Measurements from ENCODE around the gene PPL. TPM values are rescaled to one million over a fixed set of nuclear protein-coding genes. Genes with fewer than 3 reads are reported as not detected.

Gene PPL
- total RNA-seq, 1 experiment from 2014 or later, result 0.04 TPM

DNA sequence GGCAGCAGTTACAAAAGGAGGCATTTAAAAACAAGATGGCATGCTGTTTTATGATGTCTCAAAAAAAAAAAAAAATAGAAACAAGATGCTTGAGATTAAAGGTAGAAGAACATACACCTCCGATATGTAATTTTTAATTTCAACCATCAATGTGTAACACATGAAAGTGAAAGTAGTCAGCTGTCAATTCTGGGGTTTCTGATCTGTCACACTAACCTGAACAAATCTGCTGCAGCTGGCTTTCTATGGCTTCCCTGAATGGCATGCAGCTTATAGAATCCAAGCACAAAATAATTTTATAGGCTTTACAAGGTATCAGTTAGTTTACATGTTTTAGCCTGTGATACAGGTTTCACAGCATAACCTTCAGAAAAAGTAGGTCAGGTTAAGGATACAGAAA, 103.4 kb downstream of the PPL start:
- Histone ChIP-seq H3K27me3 (replicated peaks; ENCODE audit: insufficient read depth, low read depth, low read length, poor library complexity) (no peaks in the 10 kb centered on the region), H3K9me3 (ENCODE audit: low read depth, low read length, poor library complexity, severe bottlenecking) (no peaks in the 10 kb centered on the region)

DNA sequence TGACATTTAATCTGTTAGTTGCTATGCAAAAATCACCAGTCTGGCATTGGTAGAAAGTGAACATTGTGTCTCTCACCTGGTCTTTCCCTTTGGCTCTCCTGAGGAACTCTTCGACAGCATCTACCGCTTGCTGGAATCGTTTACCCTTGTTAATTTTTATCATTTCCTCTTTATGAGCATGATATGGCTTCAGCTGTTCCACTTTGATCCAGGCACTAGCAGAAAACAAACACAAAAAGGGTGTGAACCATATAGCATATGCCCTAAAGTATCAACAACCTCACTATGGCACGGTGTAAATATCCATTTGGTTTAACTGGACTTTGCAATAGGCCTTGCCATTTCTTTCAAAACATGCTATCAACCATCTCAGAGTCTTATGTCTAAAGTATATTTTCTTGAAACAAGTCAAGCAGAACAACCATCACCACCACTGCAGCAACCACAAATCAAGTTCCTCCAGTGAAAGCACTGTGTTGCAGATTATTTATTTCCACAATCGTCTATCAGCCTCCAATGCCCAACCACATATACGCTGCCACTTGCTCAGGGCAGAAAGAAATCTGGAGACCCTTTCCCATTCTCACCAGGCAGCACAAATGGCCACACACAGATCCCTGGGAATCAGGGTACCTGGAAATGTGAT, 104.1 kb downstream of the PPL start:
- intact Hi-C loops (cut with micrococcal nuclease; ENCODE audit: unreplicated experiment), result no loop called here
- BruUV-seq (replicated peaks), result no TSS peak
- H3K4me3 ChIP-seq (ENCODE audit: low read depth, low read length, poor library complexity, severe bottlenecking), result no peak overlapping the region
- DNase-seq (ENCODE audit: low spot score), result no peak
- TF ChIP-seq, protein P1, sequence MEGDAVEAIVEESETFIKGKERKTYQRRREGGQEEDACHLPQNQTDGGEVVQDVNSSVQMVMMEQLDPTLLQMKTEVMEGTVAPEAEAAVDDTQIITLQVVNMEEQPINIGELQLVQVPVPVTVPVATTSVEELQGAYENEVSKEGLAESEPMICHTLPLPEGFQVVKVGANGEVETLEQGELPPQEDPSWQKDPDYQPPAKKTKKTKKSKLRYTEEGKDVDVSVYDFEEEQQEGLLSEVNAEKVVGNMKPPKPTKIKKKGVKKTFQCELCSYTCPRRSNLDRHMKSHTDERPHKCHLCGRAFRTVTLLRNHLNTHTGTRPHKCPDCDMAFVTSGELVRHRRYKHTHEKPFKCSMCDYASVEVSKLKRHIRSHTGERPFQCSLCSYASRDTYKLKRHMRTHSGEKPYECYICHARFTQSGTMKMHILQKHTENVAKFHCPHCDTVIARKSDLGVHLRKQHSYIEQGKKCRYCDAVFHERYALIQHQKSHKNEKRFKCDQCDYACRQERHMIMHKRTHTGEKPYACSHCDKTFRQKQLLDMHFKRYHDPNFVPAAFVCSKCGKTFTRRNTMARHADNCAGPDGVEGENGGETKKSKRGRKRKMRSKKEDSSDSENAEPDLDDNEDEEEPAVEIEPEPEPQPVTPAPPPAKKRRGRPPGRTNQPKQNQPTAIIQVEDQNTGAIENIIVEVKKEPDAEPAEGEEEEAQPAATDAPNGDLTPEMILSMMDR (conservative IDR thresholded peaks at IDR 0.05; ENCODE audit: low read depth, low read length), result no peak
- no peak for TF ChIP-seq EZH2 (IDR thresholded peaks at IDR 0.05; ENCODE audit: borderline replicate concordance, low read depth, low read length, poor library complexity, severe bottlenecking)
- no peaks in the 10 kb centered on the region for H3K27me3 ChIP-seq (replicated peaks; ENCODE audit: insufficient read depth, low read depth, low read length, poor library complexity)
- no peak overlapping the region for H3K27ac ChIP-seq (ENCODE audit: low read depth, low read length, poor library complexity, severe bottlenecking)
- no peaks in the 10 kb centered on the region for H3K4me1 ChIP-seq (ENCODE audit: insufficient read depth, low read length, poor library complexity, severe bottlenecking)
- peaks cover 68% of the 10 kb centered on the region for H3K36me3 ChIP-seq (ENCODE audit: insufficient read depth, low read length, poor library complexity, severe bottlenecking)
- ChIA-PET POLR2A (ENCODE audit: low non-redundant PET) (no interaction called here), CTCF (no interaction called here)
- H3K9me3 ChIP-seq (ENCODE audit: low read depth, low read length, poor library complexity, severe bottlenecking), result no peaks in the 10 kb centered on the region

More for the DNA sequence above, 103.4 kb downstream of the PPL start:
- Histone ChIP-seq H3K4me3 (ENCODE audit: low read depth, low read length, poor library complexity, severe bottlenecking) (no peak overlapping the region), H3K4me1 (ENCODE audit: insufficient read depth, low read length, poor library complexity, severe bottlenecking) (no peaks in the 10 kb centered on the region), H3K36me3 (ENCODE audit: insufficient read depth, low read length, poor library complexity, severe bottlenecking) (peaks cover 68% of the 10 kb centered on the region), H3K27ac (ENCODE audit: low read depth, low read length, poor library complexity, severe bottlenecking) (no peak overlapping the region)
- DNase-seq (ENCODE audit: low spot score), result no peak
- ChIA-PET CTCF (no interaction called here), POLR2A (ENCODE audit: low non-redundant PET) (no interaction called here)
- no peak for TF ChIP-seq EZH2 (IDR thresholded peaks at IDR 0.05; ENCODE audit: borderline replicate concordance, low read depth, low read length, poor library complexity, severe bottlenecking)
- TF ChIP-seq, protein P1 (conservative IDR thresholded peaks at IDR 0.05; ENCODE audit: low read depth, low read length), result no peak
- intact Hi-C loops (cut with micrococcal nuclease; ENCODE audit: unreplicated experiment), result no loop called here
- no TSS peak for BruUV-seq (replicated peaks)

Other genes with a start within 250 kb of the PPL start
- gene NUDT16L1, start 243.6 kb downstream of the PPL start, total RNA-seq (2021), result 29.7 and 33.8 TPM in 2 replicates
- gene ANKS3, start 202.9 kb downstream of the PPL start, total RNA-seq (2021), result 26.9 and 30.3 TPM in 2 replicates
- 0.15 and 0.72 TPM in 2 replicates for gene DNAAF8, start 202.6 kb downstream of the PPL start, total RNA-seq (2021)
- 16.8 and 19.1 TPM in 2 replicates for gene ZNF500, start 170.0 kb downstream of the PPL start, total RNA-seq (2021)
- not detected in 2 replicates for gene SEPTIN12, start 148.8 kb downstream of the PPL start, total RNA-seq (2021)
- gene SMIM22, start 141.8 kb downstream of the PPL start, total RNA-seq (2021), result not detected in 2 replicates
- 2.9 and 3.3 TPM in 2 replicates for gene ROGDI, start 134.5 kb downstream of the PPL start, total RNA-seq (2021)
- 121 and 128 TPM in 2 replicates for gene GLYR1, start 89.9 kb downstream of the PPL start, total RNA-seq (2021)
- 45.6 and 51.0 TPM in 2 replicates for gene UBN1, start 89.7 kb downstream of the PPL start, total RNA-seq (2021)
- 0.04 TPM in 1 of 2 replicates, not detected in the other for gene SEC14L5, start 21.2 kb upstream of the PPL start, total RNA-seq (2021)
- 11.7 and 11.9 TPM in 2 replicates for gene NAGPA, start 96.8 kb upstream of the PPL start, total RNA-seq (2021)
- gene C16orf89, start 128.8 kb upstream of the PPL start, total RNA-seq (2021), result not detected in 2 replicates
- gene ALG1, start 134.7 kb upstream of the PPL start, total RNA-seq (2021), result 29.5 and 29.8 TPM in 2 replicates
- gene EEF2KMT, start 160.6 kb upstream of the PPL start, total RNA-seq (2021), result 21.4 and 21.8 TPM in 2 replicates